Fibroblast of upper back skin (primary cell): ENCODE measurements around the gene PARD3.

ENCODE experiments used
- DNase-seq: peaks from one replicate; pipeline ENCODE4 v3.0.0-alpha.2; 2013

Gene PARD3

DNA sequence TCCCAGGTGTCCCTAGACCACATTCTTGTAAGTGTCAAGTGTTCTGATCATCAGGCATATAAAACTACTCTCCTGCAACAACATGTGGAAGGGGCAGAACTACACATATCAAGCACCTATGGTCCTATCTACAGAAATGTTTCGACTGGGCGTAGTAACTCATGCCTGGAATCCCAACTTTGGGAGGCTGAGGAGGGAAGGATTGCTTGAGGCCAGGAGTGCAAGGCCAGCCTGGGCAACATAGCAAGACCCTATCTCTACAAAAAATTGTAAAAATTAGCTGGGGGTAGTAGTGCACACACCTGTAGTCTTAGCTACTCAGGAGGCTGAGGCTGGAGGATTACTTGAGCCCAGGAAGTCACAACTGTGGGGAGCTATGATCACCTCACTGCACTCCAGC lies 244.2 kb downstream of the PARD3 start:
- DNase-seq = no peak

DNA sequence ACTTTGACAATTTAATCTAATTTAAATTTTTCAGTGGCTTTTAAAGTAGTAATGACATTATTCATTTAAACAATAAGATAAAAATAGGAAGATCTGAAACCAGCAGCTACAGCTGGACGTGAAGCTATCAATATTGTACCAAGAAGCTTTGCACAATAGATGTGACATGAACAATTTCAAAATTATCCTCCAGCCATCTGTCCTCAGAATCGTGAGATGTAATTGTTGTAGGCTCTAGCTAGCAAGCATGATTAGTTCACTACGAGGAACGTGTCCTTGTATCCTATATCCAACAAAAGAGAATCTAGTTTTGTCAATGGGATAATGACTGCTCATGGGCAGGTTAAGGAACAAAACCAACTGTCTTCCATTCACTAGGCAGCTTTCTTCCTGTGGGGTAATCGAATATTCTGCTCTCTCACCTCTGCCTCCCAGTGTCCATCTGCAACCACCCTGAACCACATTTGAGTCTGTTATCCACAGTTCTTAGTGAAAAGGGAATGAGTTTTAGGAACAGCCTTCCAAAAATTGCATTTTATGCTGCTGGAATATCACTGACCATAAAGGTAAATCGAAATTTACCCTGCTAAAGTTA lies 247.3 kb downstream of the PARD3 start:
- DNase-seq = no peak

DNA sequence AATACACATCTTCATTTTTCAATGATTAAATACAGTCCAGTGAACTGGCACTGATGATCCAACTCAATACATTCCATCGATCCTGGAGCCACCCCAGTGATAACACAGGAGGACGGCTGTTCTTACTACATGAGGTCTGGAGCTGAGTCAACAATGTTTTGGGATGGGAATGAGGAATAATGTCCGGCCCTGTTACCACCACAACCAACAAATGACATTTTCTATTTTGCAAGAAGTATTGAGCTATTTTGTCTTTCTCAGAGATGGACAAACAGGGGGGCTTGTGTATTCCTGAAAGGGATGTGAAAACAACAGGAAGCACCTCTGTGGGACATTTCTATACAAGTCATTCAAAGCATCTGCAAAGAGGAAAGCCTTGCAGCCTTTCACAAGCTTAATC lies 249.2 kb downstream of the PARD3 start:
- peak; percentile 68 for DNase-seq

DNA sequence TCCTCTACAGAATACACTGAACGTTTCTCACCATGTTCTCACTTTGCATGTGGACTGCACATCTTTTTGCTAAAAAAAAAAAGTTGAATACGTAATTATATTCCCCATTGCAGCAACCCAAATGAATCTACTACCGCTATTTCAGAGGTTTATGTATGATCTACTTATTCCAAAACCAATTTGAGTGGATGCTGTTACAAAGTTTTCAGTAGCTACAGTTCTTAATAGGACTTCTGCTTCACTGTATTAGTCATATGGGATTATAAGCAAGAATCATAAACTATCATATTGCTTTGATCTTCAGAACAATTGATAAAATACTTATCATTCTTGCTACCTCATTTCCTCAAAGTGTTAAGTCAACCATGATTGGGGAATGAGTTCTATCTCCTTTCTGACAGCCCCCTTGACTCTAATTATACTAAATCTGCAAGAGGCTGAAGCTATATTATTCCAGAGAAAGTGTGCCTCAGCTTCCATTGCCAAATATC lies 257.0 kb downstream of the PARD3 start:
- no peak for DNase-seq

DNA sequence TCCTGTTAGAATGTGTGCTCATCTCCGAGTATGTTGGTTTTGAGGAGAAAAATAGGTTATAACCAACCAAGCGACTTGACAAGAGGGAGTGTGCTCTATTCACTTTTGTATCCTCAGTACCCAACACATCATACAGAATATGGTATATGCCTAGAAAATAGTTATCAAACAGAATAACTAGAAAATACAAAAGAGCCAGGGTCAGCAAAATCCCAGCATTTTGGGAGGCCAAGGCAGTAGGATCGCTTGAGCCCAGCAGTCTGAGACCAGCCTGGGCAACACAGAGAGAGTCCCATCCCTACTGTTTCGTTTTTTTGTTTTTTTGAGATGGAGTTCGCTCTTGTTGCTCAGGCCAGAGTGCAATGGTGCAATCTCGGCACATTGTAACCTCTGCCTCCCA lies 257.9 kb downstream of the PARD3 start:
- no peak for DNase-seq

DNA sequence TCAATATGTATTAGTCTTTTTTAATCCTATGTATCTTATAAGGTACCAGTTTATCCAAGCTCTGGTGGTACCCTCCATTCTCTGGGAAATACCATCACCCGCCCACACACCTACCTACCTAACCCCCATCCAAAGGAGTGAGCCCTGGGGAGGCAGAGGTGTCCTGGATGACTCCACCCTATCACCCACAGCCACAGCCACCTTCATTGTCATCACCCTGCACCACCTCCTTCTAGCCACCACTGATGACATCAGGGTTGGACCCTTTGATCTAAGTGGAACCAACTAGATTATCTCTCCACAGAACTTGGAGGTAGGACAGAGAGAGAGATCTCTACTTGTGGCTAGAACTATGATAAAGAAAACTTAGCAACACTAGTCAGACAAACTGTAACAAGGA lies 259.4 kb downstream of the PARD3 start:
- DNase-seq = no peak

DNA sequence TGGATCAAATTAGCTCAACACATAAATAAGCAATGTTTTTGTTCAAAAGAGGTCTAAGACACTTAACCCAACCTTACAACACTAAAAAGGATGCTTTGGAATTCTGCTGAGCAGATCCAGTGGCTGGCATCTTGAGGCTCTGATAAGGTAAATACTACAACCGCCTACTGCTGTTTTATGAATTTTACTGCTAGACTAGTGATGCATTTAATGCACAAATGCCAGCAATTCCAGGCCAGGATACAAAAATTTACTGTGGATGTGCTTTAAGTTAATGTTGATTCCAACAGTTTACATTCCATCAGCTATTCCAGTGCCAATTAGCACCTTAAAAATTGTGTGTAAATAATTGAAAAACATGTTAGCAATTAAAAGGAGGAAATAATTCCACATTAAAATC lies 261.3 kb downstream of the PARD3 start:
- DNase-seq = no peak

DNA sequence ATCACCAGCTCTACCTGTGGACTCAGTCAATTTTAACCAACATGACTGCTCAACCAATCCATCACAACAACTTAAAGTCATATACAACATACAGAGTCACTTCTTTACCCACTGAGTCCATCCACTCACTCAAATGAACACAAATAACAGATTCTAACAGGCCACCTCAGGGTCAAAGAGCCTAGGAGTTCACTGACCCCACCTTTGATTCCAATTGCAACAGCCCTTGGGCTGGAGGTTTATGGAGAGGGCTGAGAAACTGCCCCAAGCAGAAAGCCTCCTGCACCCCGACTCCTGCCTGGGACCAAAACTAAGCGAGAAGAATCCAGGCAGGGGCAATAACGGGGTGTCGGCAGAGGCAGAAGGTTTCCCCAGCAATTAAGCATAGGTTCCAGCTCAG lies 263.8 kb downstream of the PARD3 start:
- no peak for DNase-seq

DNA sequence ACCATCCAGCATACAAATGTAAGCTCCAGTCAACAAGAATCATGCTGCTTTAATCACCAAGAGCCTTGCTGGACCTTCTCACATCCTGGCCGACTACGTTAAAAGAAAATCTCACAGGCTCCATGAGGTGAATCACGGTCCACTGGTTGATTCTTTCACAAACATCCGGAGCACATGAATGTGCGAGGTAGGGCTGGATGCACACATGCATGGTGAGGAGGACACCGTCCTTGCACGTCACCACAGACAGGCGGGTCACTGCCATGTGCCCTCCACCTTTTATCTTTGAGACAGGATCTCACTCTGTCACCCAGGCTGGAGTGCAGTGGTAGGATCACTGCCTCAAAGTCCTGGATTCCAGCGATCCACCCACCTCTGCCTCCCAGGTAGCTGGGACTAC lies 265.1 kb downstream of the PARD3 start:
- DNase-seq = no peak

DNA sequence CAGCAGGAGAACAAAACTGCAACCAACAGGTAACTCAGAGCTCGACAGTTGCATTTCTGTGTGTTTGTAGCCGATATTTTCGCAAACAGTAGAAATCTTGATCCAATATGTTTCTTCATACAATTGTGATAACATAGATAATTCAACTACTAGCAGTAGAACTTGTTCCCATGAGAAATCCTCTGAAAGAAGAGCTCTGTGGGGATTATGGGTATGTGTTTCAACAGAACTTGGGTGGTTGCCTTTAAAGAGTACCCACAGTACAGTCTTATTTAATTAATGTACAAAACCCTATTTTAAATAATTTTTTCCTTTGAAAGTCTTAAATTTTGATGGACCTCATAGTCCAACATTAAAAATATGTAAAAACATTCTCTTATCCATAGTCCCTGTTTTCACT lies 266.1 kb downstream of the PARD3 start:
- no peak for DNase-seq

DNA sequence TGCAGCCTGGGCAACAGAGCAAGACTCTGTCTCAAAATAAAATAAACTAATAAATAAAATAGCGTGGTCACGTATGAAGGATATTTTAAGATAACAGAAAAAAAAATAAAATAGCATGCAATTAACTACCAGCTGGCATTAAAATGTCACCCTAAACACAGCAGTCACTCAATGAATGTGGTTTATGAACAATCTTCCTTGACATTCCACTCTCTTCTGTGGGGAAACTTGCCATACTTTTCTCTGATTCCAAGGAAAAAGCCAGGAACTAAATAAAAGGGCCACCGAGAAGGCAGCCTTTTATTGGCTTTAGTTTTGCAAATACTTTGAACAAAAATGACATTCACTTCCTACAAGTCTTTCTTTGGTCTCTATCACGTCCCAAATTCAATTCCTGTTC lies 266.6 kb downstream of the PARD3 start:
- no peak for DNase-seq

DNA sequence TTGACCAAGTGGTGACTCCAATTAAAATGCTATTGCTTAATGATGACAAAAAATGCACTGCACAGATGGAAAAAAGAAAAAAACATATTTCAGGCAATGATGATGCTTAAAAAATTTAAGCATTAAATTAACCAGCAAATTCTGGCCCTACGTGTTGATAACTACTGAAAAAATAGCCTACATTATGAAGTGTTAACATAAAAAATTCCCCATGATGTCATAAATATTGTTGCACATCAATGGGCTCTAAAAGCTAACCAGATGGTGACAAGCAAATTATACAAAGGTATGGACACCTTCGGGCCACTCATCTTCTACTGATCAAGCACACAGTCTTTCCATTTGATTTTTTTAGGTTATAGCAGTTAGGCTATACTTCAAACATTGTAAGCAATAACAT lies 267.4 kb downstream of the PARD3 start:
- no peak for DNase-seq

DNA sequence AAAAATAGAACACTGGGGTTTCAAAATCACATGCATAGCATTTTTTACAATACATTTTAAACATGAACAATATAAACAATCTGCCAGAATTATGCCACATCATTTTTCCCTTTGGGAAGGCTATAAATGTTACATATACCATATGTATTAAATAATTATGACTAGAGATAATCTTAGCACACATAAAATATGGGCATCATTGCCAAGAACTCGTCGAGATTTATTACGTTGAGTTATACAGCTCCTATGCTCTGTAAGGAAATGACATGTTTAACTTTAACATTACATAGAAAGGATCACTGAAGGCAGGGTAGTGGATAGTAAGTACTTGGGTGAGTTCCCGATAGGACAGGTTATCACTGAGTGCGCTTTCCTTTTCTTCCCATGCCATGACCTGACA lies 267.8 kb downstream of the PARD3 start:
- peak; percentile 74 for DNase-seq

DNA sequence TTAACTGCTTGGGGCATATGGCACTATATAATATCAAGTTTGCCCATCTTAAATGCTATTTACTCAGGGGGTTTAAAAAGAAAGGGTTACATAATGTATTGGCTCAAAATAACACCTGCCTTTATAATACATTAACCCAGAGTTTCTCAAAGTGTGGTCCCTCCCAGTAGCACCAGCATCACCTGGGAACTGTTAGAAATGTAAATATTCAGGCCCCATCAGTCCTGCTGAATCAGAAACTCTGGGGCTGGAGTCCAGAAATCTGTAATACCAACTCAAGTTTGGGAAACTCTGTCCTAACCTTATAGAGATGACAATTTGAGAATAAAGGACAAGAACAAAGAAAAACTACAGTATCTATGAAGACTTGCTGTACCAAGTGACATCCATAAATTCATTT lies 270.7 kb downstream of the PARD3 start:
- DNase-seq = no peak

DNA sequence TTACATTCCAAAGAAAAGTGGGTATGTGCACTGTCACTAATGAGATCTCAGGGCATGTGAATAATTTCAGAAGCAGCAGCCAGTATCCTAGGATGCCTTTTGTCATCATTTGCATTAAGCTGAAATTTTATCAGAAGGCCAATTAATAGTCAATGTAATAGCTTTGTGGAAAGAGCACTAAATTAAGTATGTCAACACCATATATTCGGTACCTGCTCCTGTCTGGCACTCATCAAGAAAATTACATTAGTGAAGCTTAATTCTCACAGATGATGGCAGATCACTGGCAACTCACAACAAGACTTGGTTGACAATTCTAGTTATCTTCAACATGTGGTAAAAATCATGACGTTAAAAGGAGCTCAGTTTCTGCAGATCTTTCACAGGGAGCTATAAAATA lies 271.4 kb downstream of the PARD3 start:
- no peak for DNase-seq

DNA sequence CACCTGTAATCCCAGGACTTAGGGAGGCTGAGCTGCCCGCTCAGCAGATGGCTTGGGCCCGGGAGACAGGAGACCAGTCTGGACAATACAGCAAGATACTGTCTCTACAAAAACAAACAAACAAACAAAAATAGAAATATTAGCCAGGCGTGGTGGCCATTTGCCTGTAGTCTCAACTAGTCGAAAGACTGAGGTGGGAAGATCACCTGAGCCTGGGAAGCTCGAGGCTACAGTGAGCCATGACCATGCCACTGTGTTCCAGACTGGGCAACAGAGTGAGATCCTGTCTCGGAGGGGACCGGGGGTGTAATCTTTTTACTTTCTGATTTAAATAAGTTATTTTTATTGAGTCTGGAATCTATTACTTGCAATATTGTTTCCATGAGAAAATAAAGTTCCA lies 274.6 kb downstream of the PARD3 start:
- DNase-seq = no peak

DNA sequence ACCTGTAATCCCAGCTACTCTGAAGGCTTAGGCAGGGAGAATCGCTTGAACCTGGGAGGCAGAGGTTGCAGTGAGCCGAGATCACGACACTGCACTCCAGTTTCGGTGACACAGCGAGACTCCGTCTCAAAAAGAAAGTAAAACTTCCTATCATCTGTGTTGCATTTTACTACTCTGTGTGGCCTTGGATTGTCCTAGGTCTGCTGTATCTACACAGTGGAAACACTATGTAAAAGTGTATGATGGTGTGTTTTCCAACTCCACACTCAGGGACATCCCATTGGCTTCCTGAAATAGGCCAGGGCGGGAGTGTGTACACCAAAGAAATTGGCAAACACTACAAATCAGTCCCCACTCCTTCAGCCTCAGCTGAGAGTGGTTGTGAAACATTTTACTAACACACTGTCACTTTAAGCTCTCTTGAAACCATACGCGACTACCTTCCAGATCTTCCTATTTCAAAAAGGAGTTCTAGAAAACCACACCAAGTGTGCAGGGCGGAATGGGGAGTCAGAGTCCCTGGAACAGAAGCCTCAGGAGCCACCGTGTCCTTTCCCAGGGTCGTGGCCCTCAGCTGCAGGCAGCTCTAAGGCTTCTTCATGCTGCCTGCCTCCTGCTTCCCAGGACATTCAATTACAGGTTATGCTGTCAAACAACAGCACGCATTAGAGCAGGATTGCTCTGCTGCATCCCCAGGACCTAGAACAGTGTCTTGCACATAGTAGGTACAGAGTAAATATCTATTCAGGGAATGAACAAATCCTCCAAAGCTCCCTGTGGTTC lies 275.4 kb downstream of the PARD3 start:
- DNase-seq = peak; percentile 27

DNA sequence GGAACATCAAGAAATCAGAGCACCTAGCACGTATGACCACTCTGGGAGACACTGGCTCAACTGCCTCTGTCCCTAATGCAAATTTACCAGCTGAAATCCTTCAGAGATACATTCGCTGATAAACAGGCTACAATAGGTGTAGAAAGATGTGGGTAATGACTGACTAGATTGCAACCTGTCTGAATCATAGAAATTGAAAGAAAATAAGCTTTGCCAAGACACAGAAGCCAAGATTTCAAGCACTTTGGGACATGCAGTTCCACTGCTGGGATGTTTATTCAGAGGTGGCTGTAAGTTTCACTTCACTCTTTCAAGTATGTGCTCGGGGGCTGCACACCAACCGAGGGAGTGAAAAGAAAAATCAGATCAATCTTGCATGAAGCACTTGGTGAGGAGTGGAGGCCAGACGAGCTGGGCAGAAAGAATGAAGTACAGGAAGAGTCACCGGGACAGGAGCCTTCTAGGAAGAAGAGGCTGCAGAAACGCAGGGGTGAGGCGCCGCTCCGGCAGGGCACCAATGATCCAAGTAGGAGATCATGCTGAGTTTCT lies 276.7 kb downstream of the PARD3 start:
- DNase-seq = peak; percentile 25

DNA sequence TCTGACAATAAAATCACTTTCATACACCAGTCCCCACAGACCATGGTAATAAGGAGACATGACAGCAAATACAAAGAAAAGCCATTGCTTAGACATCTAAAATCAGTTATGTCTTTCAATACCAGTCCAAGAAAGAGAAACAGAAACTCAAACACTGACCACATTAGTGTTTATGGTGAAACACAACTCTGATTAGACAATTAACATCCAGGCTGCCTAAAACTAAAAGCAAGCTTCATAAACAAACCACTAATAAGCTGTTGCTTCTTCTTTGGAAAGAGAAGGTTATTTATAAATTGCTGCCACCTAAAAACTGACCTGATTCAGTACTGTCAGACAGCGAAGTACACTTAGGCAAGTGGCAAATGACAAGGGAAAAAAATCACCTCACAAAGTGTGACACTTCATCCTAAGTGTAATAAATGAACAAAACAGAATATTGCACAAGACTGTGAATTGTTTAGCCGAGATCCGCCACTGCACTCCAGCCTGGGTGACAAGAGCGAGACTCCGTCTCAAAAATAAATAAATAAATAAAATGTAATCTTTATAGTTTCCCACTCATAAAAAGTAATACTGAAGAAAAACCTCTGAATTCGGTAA lies 277.4 kb downstream of the PARD3 start:
- no peak for DNase-seq

DNA sequence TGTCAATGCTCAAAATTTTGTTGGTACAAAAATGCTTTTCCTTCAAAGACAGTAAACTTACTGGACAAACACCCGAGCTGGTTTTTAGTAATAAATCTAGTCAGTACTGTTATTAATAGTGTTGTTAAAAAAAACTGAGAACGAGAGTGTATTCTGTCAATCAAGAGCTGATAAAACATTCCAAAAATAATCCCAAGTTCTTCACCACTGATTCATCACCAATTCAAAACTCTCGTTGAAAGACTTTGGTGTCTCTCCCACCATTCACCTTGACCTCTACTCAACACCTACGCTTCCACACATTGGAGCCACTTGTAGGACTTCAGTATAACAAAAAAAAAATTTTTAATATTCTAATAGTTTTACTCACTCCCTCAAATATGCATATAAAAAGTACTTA lies 279.2 kb downstream of the PARD3 start:
- DNase-seq = no peak

DNA sequence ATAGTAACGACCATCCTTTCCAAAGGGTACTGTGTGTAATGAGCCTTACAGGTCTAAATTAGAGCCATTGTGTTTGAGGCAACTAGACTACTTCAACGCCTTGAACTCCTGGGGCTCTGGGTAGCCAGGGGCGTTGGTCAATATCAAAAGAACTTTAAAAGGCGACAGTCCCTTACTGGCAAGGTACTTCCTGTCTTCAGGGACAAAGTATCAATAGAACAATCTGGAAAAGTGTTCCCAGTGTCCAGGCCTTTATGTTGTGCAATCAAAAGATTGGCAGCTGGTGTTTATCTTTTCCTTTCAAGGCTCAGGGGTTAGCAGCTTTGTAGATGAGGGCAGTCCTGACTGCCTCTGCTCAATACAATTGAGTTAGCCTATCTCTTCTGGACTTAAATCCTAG lies 284.3 kb downstream of the PARD3 start:
- no peak for DNase-seq

DNA sequence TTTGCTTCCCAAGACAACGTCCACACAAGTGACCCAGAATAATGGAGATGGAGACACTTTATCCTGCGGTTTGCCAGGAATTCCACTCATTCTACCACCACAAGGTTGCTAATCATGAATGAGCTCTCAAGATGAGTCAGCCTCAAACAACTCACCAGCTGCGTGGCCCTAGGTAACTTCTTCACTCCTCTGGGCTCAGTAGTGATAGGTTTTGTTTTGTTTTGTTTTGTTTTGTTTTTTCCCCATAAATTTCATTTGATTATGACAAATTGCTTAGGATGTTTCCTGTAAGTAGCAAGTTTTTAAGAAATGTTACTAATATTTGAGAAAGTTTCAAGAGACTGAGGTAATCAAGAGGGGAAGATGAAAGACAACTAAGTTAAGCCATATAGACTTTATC lies 286.8 kb downstream of the PARD3 start:
- DNase-seq = peak; percentile 94

DNA sequence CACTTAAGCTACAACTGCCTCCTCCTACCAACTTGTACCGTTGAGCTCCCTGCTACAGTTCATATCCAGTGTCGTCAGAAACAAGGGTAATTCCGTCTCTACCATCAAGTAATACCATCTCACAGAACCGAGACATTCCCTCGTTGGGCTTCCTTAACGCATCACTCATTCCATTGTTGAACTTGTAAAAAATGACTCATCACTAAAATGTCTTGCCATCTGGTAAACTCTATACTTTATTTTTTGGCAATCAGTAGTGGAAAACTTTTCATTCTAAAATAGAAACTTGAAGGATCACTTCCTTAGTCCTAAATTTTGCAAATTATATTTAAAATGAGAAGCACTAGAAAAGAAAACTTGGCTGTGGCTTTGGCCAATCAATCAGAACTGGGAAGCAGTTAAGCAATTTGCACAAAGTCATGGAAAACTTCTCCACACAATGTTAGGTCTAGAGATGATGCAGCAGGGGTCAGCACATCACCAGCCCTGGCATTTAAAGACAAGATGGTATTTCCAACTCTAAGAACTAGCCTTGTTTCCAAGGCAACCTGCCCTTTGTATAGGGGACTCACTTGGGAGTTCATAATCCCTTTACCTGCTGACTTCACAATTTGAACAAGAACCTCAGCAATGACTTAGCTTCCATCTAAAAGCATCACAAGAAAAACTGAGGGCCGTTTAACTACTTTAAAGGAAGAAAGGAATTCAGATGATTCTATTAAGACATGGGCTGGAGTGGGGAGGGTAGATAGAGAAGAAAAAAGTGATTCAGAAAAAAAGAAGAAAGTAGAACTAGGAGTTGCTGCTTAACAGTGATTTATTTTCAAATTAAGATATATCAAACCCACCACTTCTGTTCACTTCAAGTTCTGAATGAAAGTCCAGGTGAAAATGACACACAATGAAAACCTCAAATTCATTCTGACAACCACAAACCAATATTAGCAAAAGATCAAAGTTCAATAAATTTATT lies 288.1 kb downstream of the PARD3 start:
- DNase-seq = peak; percentile 97
